SK-N-MC (cell line): ENCODE data around the gene IQCE.
"Not testable (repeated sequence)": the region's sequence is repeated elsewhere in the genome, so short reads cannot be mapped to it uniquely, and the experiment has no call there.

Experiments
- DNase-seq: peaks from one replicate; pipeline ENCODE4 v3.0.0-alpha.2; 2011; ENCODE audit warnings: low read depth, low spot score
- H3K27ac ChIP-seq: fragments of 200-600 bp; sonication (generic); 2 replicates; pipeline ENCODE4 v1.5.1; 2016; ENCODE audit warnings: mixed run types
- H3K36me3 ChIP-seq: fragments of 200-600 bp; sonication (generic); 2 replicates; pipeline ENCODE4 v1.6.1; 2017; ENCODE audit warnings: antibody characterized with exemption, low read length, mixed read lengths; ENCODE audit not compliant: insufficient read depth
- H3K4me3 ChIP-seq: fragments of 200-600 bp; sonication (generic); 2 replicates; pipeline ENCODE4 v1.5.1; 2016
- H3K9ac ChIP-seq: fragments of 200-600 bp; sonication (generic); 2 replicates; pipeline ENCODE4 v1.8.0; 2017; ENCODE audit warnings: mixed run types, mixed read lengths; ENCODE audit not compliant: insufficient read length
- H3K9me3 ChIP-seq: fragments of 200-600 bp; sonication (generic); 2 replicates; pipeline ENCODE4 v1.6.1; 2017; ENCODE audit warnings: low read depth, mild to moderate bottlenecking, antibody characterized with exemption, low read length, moderate library complexity, mixed read lengths
- EZH2 ChIP-seq: fragments of 200-600 bp; sonication (generic); IDR thresholded peaks from one replicate; pipeline ENCODE4 v1.6.1; 2017; ENCODE audit warnings: antibody characterized with exemption
- FOXP2 ChIP-seq: optimal IDR thresholded peaks from 2 replicates; pipeline ENCODE3; 2011; ENCODE audit warnings: mild to moderate bottlenecking, moderate library complexity; ENCODE audit not compliant: insufficient read depth; ENCODE audit errors: extremely low read length, control extremely low read depth
- POLR2AphosphoS5 ChIP-seq: IDR thresholded peaks from 2 replicates; pipeline ENCODE4 v1.6.1; 2012; ENCODE audit warnings: mild to moderate bottlenecking, low read depth, low read length, borderline replicate concordance

Gene IQCE

DNA sequence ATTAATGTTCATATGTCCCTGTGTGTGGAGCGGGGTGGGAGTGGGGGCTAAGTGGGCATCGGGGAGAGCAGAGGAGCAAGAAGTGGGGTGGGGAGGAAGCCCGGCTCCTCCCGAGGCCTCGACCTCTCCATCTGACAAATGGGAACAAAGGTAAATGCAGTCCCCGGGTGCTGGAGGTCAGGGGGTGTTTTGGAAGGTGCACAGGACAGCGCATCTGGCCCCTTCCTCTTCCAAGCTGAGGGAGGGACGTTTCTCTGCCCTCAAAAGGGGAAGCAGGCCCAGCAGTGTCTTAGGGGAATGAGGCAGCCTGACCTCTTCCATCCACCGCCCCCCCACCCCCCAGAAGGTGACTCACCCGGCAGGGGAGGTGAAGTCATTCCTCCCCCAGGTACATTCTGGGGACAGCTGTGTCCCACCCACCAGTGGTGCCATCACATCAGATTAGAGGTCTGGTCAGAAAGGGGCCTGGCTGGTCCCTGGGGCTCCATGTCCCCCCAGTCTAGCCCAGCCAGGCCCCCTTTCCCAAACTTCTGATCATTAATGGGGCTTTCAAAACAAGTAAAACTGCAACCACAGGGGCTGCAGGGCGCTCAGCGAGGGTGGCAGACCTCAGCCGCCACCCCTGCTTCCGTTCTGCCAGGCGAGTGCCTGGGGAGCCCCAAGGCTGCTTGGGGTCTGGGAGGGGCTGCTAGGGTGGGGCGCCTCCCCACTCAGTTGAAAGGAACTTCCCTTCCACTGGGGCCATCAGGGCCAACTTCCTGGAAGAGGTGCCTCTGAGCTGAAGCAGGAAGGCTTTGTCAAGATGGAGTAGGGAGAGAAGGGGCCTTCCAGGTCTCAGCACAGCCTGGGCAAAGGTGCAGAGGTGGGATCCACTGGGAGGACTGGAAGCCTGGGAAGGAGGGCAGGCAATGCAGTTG is 28.4 kb upstream of the IQCE start:
- no peak overlapping the region for H3K9ac ChIP-seq
- H3K9me3 ChIP-seq, result no peaks in the 10 kb centered on the region
- no peaks in the 10 kb centered on the region for H3K36me3 ChIP-seq
- DNase-seq, result no peak
- no peak overlapping the region for H3K4me3 ChIP-seq
- no peak overlapping the region for H3K27ac ChIP-seq
- TF ChIP-seq POLR2AphosphoS5 (no peak), FOXP2 (no peak), EZH2 (no peak)

DNA sequence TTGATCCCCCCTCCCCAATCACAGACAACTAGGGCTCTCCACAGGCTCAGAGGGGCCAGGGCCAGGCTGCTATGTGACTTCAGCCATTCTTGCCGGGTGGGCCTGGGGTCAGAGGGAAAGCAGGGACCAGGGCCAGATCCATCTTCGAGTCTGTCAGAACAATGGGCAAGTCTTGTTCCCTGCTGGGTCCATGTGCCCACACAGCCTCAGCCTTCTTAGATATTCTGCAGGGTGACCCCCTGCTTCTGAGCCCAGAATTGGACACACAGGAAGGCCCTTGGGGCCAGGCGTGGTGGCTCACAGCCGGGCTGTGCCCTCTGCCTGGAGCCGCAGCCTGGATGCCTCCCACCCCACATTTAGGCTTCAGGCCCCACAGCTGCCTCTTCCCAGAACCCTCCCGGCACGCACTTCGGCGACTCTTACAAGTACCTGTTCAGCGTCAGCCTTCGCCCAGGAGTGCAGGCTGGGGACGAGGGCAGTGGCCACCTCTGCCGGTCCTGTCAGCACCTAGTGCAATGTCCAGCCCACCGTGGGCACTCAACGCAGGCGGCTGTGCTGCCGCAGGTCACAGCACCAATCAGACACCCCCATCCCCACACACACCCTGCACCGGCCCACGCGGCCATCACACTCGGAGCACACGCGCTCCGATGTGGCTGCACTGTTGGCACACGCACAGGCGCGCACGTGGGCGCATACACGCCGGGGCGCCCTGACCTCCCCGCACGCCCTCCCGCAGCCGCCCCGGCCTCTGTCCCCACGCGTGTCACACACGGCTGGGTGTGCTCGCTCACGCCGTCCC is 27.6 kb upstream of the IQCE start:
- H3K4me3 ChIP-seq, result not testable (repeated sequence)

DNA sequence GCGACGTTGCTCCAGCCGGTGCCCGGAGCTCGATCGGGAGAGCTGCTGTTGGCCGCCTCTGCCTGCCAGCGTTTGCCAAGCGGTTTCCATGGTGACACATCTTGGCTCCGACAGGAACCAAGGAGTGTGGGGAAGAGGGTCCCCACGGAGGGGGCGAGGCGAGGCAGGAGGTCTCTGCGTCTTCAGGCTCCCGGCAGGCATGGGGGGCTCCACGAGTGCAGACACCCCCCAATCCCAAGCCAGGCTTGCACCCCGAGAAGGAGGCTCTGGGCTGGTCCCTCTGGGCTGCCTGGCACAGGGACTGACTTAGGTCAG is 27.0 kb upstream of the IQCE start:
- not testable (repeated sequence) for H3K27ac ChIP-seq, DNase-seq, H3K36me3 ChIP-seq, H3K9me3 ChIP-seq, H3K4me3 ChIP-seq, H3K9ac ChIP-seq

More for the DNA sequence above, 27.6 kb upstream of the IQCE start:
- not testable (repeated sequence) for DNase-seq, H3K9me3 ChIP-seq, H3K36me3 ChIP-seq, H3K9ac ChIP-seq, H3K27ac ChIP-seq

DNA sequence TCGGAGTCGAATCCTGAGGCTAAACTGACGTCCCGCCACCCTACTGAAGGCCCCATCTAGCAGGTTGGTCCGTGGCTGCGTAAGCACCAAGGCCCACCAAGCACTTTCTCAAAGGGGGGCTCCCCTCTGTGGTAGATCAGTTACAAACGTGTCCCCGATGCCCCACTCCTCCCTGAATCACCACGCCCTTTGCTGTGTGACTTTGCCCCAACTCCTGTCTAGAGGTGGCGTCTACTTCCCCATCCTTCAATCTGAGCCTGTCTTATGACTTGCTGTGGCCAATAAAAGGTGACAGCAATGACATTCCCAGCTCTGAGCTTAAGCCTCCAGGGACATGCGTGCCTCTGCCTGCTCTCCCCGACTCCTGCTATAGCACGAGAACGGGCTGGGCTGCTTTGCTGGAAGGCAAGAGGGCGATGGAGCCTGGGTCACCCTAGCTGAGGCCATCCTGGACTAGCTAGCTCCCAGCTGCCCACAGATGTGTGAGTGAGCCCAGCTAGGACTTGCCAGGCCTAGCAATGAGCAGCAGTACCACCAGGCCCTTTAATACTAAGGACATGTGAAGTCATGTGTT is 26.5 kb upstream of the IQCE start:
- not testable (repeated sequence) for H3K9ac ChIP-seq, H3K4me3 ChIP-seq, H3K27ac ChIP-seq, H3K36me3 ChIP-seq, DNase-seq, H3K9me3 ChIP-seq

DNA sequence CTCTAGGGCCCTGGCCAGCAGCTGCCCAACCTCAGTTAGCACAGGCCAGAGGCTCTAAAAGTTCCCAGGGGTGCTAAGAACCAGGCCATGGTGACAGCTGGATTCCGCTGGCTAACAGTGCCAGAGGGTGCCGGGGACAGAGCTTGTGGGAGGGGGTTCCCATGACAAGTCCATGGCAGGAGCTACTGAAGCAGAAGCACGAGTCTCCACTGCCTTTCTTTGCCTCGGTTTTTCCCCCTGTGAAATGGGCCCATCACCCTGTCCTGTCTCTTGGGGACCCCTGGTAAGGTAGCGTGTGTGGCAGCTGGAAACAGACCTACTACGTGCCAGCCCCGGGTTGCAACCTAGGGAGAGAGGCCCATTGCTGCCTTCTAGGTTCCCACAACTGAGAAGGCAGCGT is 26.0 kb upstream of the IQCE start:
- H3K27ac ChIP-seq, H3K9ac ChIP-seq, DNase-seq, H3K9me3 ChIP-seq, H3K36me3 ChIP-seq, H3K4me3 ChIP-seq: not testable (repeated sequence)

DNA sequence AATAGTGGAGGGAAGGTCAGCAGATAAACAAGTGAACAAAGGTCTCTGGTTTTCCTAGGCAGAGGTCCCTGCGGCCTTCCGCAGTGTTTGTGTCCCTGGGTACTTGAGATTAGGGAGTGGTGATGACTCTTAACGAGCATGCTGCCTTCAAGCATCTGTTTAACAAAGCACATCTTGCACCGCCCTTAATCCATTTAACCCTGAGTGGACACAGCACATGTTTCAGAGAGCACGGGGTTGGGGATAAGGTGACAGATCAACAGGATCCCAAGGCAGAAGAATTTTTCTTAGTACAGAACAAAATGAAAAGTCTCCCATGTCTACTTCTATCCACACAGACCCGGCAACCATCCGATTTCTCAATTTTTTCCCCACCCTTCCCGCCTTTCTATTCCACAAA is 25.2 kb upstream of the IQCE start:
- H3K4me3 ChIP-seq, H3K9me3 ChIP-seq, DNase-seq, H3K36me3 ChIP-seq, H3K27ac ChIP-seq, H3K9ac ChIP-seq: not testable (repeated sequence)

DNA sequence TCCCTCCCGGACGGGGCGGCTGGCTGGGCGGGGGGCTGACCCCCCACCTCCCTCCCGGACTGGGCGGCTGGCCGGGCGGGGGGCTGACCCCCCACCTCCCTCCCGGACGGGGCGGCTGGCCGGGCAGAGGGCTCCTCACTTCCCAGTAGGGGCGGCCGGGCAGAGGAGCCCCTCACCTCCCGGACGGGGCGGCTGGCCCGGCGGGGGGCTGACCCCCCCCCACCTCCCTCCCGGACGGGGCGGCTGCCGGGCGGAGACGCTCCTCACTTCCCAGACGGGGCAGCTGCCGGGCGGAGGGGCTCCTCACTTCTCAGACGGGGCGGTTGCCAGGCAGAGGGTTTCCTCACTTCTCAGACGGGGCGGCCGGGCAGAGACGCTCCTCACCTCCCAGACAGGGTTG is 24.6 kb upstream of the IQCE start:
- peaks cover 13% of the 10 kb centered on the region; the same call in 1 of the 2 replicates for H3K36me3 ChIP-seq
- H3K9me3 ChIP-seq, H3K4me3 ChIP-seq, H3K9ac ChIP-seq, DNase-seq, H3K27ac ChIP-seq: not testable (repeated sequence)

DNA sequence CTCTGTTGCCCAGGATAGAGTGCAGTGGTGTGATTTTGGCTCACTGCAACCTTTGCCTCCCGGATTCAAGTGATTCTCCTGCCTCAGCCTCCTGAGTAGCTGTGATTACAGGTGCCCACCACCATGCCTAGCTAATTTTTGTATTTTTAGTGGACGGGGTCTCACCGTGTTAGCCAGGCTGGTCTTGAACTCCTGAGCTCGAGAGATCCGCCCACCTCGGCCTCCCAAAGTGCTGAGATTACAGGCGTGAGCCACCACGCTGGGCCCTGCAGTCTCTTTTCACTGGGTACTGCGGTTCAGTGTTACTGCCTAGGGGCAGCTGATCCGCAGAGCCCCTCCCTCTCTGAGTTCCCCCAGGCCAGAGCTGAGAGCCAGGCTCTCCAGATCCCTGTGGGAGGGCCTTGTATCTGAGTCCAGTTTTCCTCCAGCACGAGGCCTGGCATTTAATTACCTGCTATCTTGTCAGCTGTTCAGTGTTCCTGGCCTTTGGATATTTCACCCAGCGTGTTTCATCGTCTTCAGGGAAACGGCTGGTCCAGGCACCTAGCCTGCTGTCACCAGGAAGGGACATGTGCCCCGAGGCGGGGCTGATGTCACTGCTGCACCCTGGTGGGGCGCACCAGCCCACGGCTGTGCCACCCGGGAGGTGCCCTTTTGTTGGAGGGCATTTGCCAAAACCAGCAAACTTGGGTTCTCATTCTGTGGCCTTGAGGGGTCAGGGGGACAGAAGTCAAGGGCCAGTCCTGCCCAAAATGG is 22.7 kb upstream of the IQCE start:
- peaks cover 18% of the 10 kb centered on the region; the same call in 1 of the 2 replicates for H3K36me3 ChIP-seq
- H3K27ac ChIP-seq, H3K4me3 ChIP-seq, H3K9ac ChIP-seq, H3K9me3 ChIP-seq, DNase-seq: not testable (repeated sequence)
